ENCODE data around the gene SREBF1. TPM values are rescaled to one million over a fixed set of nuclear protein-coding genes. Genes with fewer than 3 reads are reported as not detected.

SREBF1 gene
- total RNA-seq, 1 donor = 115 TPM

DNA sequence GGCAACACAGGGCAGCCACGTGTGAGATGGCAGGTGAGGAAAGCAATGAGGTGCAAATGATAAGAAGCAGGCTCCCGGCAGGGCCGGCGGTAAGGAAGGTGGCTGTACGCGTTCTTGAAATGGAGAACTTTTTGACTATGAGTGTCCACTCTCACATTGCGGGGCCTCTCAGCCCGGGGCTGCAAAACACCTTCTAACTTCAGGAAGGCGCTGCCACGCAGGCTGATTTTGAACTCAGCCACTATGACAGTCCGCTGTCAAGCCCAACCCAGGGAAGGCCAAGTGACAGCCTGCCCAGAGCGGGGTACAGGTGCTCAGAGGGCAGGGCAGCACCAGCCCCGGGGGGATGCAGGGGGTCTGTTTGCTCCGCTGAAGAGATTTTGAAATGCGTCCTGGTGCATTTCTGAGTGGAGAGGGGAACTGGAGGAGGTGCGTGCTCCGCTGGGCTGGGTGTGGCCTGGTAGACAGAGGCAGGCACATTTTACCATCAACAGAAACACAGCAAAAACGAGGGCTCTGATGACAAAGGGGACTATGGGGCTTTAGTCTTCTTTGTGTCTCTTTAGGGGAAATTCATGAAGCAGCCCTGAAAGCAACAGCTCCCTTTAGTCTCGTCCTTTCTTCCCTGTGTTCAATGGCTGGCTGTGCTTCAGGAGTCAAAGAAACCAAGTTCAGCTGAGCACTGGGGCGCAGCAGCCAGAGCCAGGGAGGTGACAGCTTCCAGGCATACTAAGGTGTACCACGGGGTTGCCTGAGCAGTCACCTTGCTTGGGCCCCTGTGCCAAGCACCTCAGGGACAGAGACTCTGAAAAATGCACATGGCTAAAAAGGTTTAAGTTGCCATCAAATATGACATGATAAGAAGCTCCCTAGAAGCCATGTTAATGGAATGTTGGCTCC is 14.6 kb upstream of the SREBF1 start:
- no peaks in the 10 kb centered on the region for H3K9me3 ChIP-seq (ENCODE audit: low read depth, low read length)
- no peaks in the 10 kb centered on the region for H3K79me2 ChIP-seq (ENCODE audit: insufficient read depth, low read length)
- H4K20me1 ChIP-seq (ENCODE audit: insufficient read depth, low read length) = no peaks in the 10 kb centered on the region
- H3K27ac ChIP-seq (ENCODE audit: low read depth, low read length) = no peak overlapping the region
- TF ChIP-seq, protein P1, sequence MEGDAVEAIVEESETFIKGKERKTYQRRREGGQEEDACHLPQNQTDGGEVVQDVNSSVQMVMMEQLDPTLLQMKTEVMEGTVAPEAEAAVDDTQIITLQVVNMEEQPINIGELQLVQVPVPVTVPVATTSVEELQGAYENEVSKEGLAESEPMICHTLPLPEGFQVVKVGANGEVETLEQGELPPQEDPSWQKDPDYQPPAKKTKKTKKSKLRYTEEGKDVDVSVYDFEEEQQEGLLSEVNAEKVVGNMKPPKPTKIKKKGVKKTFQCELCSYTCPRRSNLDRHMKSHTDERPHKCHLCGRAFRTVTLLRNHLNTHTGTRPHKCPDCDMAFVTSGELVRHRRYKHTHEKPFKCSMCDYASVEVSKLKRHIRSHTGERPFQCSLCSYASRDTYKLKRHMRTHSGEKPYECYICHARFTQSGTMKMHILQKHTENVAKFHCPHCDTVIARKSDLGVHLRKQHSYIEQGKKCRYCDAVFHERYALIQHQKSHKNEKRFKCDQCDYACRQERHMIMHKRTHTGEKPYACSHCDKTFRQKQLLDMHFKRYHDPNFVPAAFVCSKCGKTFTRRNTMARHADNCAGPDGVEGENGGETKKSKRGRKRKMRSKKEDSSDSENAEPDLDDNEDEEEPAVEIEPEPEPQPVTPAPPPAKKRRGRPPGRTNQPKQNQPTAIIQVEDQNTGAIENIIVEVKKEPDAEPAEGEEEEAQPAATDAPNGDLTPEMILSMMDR (IDR thresholded peaks at IDR 0.05; ENCODE audit: extremely low read depth, low read depth, low read length) = no peak
- H3K4me2 ChIP-seq (ENCODE audit: insufficient read depth, low read length) = no peak overlapping the region
- peaks cover 16% of the 10 kb centered on the region for H3K36me3 ChIP-seq (ENCODE audit: insufficient read depth, low read length)
- H3K27me3 ChIP-seq (ENCODE audit: insufficient read depth, low read length) = no peaks in the 10 kb centered on the region
- peaks cover 40% of the 10 kb centered on the region for H3K4me1 ChIP-seq (ENCODE audit: insufficient read depth, low read length)
- peak; percentile 31 for DNase-seq (ENCODE audit: insufficient read length, low spot score, missing footprints)
- no peak overlapping the region for H2AFZ ChIP-seq (ENCODE audit: low read length)
- no peak overlapping the region for H3K4me3 ChIP-seq (ENCODE audit: insufficient read depth, low read length)

DNA sequence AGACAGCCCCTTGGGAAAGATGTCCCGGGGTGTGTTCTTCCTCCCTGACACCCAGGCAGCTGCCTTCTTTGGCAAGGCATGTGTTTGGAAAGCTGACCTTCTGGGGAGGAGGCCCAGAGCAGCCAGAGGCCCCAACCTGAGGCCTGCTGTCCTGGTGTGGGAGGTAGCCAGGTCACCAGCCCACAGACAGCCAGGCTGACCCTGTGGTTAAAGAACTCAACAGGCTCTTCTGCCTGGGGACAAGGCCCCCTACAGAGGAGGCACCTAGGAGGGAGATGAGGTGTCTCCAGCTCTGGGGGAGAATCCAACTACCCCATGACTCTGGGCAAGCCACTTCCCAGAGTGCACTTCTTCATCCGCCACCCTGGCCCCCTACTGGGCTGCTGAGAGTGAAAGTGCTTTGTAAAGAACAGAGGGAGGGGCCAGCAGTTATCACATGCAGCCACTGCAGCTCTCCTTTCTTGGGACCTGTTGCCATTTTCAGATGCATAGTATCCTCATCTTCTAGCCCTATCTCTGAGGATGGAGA is 13.1 kb upstream of the SREBF1 start:
- no peaks in the 10 kb centered on the region for H3K9me3 ChIP-seq (ENCODE audit: low read depth, low read length)
- peaks cover 19% of the 10 kb centered on the region for H3K36me3 ChIP-seq (ENCODE audit: insufficient read depth, low read length)
- no peak overlapping the region for H2AFZ ChIP-seq (ENCODE audit: low read length)
- H3K27me3 ChIP-seq (ENCODE audit: insufficient read depth, low read length) = no peaks in the 10 kb centered on the region
- no peaks in the 10 kb centered on the region for H4K20me1 ChIP-seq (ENCODE audit: insufficient read depth, low read length)
- H3K4me1 ChIP-seq (ENCODE audit: insufficient read depth, low read length) = peaks cover 25% of the 10 kb centered on the region
- no peak overlapping the region for H3K4me3 ChIP-seq (ENCODE audit: insufficient read depth, low read length)
- H3K27ac ChIP-seq (ENCODE audit: low read depth, low read length) = peak overlapping the region; percentile 76
- H3K79me2 ChIP-seq (ENCODE audit: insufficient read depth, low read length) = no peaks in the 10 kb centered on the region
- TF ChIP-seq, protein P1 (IDR thresholded peaks at IDR 0.05; ENCODE audit: extremely low read depth, low read depth, low read length) = peak; percentile 42
- peak; percentile 91 for DNase-seq (ENCODE audit: insufficient read length, low spot score, missing footprints)
- no peak overlapping the region for H3K4me2 ChIP-seq (ENCODE audit: insufficient read depth, low read length)

DNA sequence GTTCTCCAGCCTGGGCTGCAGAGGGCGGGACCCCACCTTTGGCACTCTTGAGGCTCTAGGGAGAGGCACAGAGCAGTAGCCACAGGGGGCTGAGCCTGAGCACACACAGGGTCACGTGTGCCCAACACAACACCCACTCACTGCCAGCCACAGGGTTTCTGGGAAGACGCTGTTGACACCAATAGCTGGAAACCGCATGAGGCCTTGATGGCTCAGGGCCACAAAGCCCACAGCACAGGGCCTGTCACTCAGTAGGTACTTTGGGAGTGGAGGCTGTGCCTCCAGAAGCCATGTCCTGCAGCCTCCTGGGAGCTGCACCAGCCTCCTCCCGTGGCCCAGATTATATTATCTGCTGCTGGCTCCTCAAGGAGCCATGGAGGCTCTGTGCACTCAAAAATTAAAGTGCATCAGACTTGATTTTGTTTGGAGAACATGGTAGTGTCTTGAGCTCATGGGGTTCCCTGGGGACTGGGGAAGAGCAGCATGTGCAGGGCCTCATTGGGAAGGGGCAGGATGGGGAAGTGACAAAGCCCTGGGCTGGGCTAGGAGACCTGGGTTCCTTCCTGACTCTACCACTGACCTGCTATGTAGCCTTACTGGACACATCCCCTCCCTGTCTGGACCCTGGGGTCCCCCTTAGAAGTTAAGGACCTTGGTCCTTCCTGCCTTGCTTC is 12.5 kb upstream of the SREBF1 start:
- Histone ChIP-seq H3K27ac (ENCODE audit: low read depth, low read length) (peak overlapping the region; percentile 76), H3K4me3 (ENCODE audit: insufficient read depth, low read length) (no peak overlapping the region), H3K4me1 (ENCODE audit: insufficient read depth, low read length) (peaks cover 22% of the 10 kb centered on the region), H2AFZ (ENCODE audit: low read length) (no peak overlapping the region), H4K20me1 (ENCODE audit: insufficient read depth, low read length) (no peaks in the 10 kb centered on the region), H3K79me2 (ENCODE audit: insufficient read depth, low read length) (no peaks in the 10 kb centered on the region), H3K36me3 (ENCODE audit: insufficient read depth, low read length) (peaks cover 19% of the 10 kb centered on the region), H3K9me3 (ENCODE audit: low read depth, low read length) (no peaks in the 10 kb centered on the region), H3K4me2 (ENCODE audit: insufficient read depth, low read length) (peak overlapping the region; percentile 32), H3K27me3 (ENCODE audit: insufficient read depth, low read length) (no peaks in the 10 kb centered on the region)
- TF ChIP-seq, protein P1 (IDR thresholded peaks at IDR 0.05; ENCODE audit: extremely low read depth, low read depth, low read length) = no peak
- peak; percentile 92 for DNase-seq (ENCODE audit: insufficient read length, low spot score, missing footprints)

Measured in osteoblast (primary cell).